Esophagus muscularis mucosa (tissue), 4 donors: Measurements from ENCODE around the gene PMF1.

Experiments used
- EP300 ChIP-seq: sonication (generic); formaldehyde crosslinking; IDR thresholded peaks from one replicate; pipeline ENCODE4 v1.6.1; 2017; ENCODE audit warnings: antibody characterized with exemption
- POLR2AphosphoS5 ChIP-seq, 2 donors: sonication (generic); formaldehyde crosslinking; IDR thresholded peaks; one replicate each; pipeline ENCODE4 v1.6.1; 2017; ENCODE audit warnings: antibody characterized with exemption in 2 of 2
- TF ChIP-seq, protein P1 (sequence below), 3 experiments: fragments of 200-600 bp in 2 of 3; fragments of 450-650 bp in 1 of 3; sonication (generic) in 2 of 3; IDR thresholded peaks; one replicate each; pipeline ENCODE4 v1.5.1; 2017 to 2019; ENCODE audit warnings: antibody characterized with exemption in 3 of 3, mild to moderate bottlenecking in 2 of 3, moderate library complexity in 1 of 3

DNA sequence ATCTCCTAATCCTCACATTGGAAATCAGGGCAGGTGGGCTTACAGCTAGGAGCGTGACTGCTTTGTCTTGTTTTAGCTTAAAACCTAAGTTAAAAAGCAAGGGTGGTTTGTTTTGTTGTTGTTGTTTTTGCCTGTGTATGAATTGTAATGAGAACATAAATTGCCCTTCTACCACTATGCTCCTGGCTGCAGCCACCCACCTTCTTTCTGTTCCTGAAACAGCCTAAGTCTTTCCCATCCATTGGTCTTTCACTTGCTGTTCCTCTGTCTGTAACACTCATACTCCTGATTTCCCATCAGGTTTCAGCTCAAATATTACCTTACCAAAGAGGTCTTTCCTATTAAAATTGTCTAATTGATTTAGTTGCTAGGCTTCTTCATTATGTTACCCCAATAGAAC lies 70.7 kb downstream of the PMF1 start:
- no peak for TF ChIP-seq POLR2AphosphoS5 (IDR thresholded peaks at IDR 0.05)
- TF ChIP-seq, protein P1, sequence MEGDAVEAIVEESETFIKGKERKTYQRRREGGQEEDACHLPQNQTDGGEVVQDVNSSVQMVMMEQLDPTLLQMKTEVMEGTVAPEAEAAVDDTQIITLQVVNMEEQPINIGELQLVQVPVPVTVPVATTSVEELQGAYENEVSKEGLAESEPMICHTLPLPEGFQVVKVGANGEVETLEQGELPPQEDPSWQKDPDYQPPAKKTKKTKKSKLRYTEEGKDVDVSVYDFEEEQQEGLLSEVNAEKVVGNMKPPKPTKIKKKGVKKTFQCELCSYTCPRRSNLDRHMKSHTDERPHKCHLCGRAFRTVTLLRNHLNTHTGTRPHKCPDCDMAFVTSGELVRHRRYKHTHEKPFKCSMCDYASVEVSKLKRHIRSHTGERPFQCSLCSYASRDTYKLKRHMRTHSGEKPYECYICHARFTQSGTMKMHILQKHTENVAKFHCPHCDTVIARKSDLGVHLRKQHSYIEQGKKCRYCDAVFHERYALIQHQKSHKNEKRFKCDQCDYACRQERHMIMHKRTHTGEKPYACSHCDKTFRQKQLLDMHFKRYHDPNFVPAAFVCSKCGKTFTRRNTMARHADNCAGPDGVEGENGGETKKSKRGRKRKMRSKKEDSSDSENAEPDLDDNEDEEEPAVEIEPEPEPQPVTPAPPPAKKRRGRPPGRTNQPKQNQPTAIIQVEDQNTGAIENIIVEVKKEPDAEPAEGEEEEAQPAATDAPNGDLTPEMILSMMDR (IDR thresholded peaks at IDR 0.05) = no peak
- TF ChIP-seq EP300 = no peak
